ENCODE data around the gene EPB41L5. TPM values are rescaled to one million over a fixed set of nuclear protein-coding genes. Genes with fewer than 3 reads are reported as not detected.

Gene EPB41L5
- total and polyA plus RNA-seq, 10 donors, result 0.97 to 10.5 (median 8.5) TPM

DNA sequence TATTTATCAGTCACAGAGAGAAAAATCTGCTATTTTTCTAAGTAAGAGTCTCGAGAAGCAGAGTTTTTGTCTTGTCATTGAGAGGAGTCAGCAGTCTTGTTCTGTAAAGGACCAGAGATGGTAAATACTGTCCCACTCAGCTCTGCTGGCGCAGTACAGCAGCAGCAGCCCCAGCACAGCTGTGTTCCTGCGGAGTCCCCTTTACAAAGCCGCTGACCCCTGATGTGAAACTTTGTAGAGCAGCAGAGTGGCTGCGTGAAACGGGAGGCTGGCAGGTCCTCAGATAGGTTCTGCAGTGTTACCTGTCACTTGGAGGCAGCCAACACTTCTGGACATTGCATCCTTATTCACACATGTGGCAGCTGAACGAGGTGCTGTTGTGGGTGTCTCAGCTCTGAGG, 165.1 kb downstream of the EPB41L5 start:
- intact Hi-C loops (cut with DNase I; ENCODE audit: low total_unique reads), result loop anchor here (10.0 kb wide), 1 partner anchor 473 kb away; no protein-coding TSS in a partner anchor
- H3K36me3 ChIP-seq, result no peaks in the 10 kb centered on the region
- 62 to 88% (median 85%) methylated on average over 7 of the region's 7 CpGs for WGBS, 5 donors
- H3K4me3 ChIP-seq, result peak overlapping the region in 1 of 8 donors; percentile 73
- no peaks in the 10 kb centered on the region for H3K27me3 ChIP-seq (replicated peaks in 1 of 7)
- peak overlapping the region; percentile 1 to 95 (median 87) for H3K27ac ChIP-seq
- DNase-seq, result peak; percentile 81
- TF ChIP-seq POLR2AphosphoS5 (IDR thresholded peaks at IDR 0.05) (no peak), POLR2A (IDR thresholded peaks at IDR 0.05) (no peak)
- TF ChIP-seq, protein P1, sequence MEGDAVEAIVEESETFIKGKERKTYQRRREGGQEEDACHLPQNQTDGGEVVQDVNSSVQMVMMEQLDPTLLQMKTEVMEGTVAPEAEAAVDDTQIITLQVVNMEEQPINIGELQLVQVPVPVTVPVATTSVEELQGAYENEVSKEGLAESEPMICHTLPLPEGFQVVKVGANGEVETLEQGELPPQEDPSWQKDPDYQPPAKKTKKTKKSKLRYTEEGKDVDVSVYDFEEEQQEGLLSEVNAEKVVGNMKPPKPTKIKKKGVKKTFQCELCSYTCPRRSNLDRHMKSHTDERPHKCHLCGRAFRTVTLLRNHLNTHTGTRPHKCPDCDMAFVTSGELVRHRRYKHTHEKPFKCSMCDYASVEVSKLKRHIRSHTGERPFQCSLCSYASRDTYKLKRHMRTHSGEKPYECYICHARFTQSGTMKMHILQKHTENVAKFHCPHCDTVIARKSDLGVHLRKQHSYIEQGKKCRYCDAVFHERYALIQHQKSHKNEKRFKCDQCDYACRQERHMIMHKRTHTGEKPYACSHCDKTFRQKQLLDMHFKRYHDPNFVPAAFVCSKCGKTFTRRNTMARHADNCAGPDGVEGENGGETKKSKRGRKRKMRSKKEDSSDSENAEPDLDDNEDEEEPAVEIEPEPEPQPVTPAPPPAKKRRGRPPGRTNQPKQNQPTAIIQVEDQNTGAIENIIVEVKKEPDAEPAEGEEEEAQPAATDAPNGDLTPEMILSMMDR (IDR thresholded peaks at IDR 0.05 in 8 of 11, conservative IDR thresholded peaks at IDR 0.05 in 3 of 11), result no peak
- peaks cover 13 to 77% (median 32%) of the 10 kb centered on the region in 6 donors for H3K4me1 ChIP-seq
- H3K9me3 ChIP-seq, result no peaks in the 10 kb centered on the region

DNA sequence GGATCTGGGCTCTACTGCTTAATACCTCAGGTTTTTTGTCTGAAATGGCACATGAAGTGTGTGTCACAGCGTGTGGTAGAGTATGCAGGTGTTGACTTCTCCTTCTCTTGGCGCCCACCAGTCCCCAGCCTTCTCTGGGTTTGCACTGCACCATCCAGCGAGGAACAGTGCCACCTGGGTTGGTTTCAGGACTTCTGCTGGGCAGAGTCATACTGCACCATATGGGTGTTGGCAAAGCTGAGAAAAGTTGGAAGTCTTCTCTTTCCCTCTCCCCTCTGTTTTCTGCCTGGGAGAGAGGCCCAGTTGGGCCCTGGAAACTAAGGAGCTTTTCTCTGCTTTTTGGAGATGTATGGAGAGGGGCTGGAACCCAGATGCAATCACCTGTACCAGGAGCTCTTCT, 166.5 kb downstream of the EPB41L5 start:
- Histone ChIP-seq H3K27ac (no peak overlapping the region), H3K4me3 (no peak overlapping the region)
- 95 to 100% (median 97%) methylated on average over 3 of the region's 3 CpGs for WGBS, 5 donors

DNA sequence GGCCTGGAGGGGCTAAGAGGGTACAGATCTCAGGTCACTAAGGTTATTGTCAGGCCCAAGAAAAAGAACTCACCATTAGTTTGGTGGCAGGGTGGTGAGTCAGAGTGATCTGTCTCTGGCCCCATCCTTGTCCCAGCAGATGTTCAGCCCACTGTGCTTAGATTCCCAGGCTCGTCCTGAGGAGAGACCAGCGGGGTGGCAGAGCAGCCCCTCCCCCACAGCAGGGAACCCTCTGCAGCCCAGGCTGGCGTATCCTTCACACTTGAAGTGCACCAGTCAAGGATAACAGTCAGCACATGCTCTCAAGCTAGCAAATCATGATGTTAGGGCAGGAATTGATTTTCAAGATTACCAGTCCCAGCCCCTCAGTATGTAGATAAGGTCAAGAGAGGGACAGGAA, 167.2 kb downstream of the EPB41L5 start:
- Histone ChIP-seq H3K9me3 (no peaks in the 10 kb centered on the region), H3K4me1 (peaks cover 13 to 72% (median 27%) of the 10 kb centered on the region in 6 donors), H3K4me3 (no peak overlapping the region), H3K27ac (peak overlapping the region in 1 of 8 donors; percentile 6), H3K27me3 (replicated peaks in 1 of 7) (no peaks in the 10 kb centered on the region), H3K36me3 (no peaks in the 10 kb centered on the region)
- intact Hi-C loops (cut with DNase I; ENCODE audit: low total_unique reads), result no loop called here
- WGBS, 5 donors, result 91 to 96% (median 94%) methylated on average over 3 of the region's 3 CpGs
- no peak for DNase-seq
- TF ChIP-seq POLR2AphosphoS5 (IDR thresholded peaks at IDR 0.05), result no peak
- TF ChIP-seq POLR2A (IDR thresholded peaks at IDR 0.05), result no peak
- TF ChIP-seq, protein P1 (IDR thresholded peaks at IDR 0.05 in 8 of 11, conservative IDR thresholded peaks at IDR 0.05 in 3 of 11), result no peak

More for the DNA sequence above, 166.5 kb downstream of the EPB41L5 start:
- Histone ChIP-seq H3K4me1 (peaks cover 13 to 77% (median 32%) of the 10 kb centered on the region in 6 donors), H3K9me3 (no peaks in the 10 kb centered on the region), H3K36me3 (no peaks in the 10 kb centered on the region), H3K27me3 (replicated peaks in 1 of 7) (no peaks in the 10 kb centered on the region)
- DNase-seq, result no peak
- TF ChIP-seq POLR2AphosphoS5 (IDR thresholded peaks at IDR 0.05) (no peak), POLR2A (IDR thresholded peaks at IDR 0.05) (no peak)
- TF ChIP-seq, protein P1 (IDR thresholded peaks at IDR 0.05 in 8 of 11, conservative IDR thresholded peaks at IDR 0.05 in 3 of 11), result no peak
- intact Hi-C loops (cut with DNase I; ENCODE audit: low total_unique reads), result loop anchor here (10.0 kb wide), 1 partner anchor 475 kb away; no protein-coding TSS in a partner anchor

DNA sequence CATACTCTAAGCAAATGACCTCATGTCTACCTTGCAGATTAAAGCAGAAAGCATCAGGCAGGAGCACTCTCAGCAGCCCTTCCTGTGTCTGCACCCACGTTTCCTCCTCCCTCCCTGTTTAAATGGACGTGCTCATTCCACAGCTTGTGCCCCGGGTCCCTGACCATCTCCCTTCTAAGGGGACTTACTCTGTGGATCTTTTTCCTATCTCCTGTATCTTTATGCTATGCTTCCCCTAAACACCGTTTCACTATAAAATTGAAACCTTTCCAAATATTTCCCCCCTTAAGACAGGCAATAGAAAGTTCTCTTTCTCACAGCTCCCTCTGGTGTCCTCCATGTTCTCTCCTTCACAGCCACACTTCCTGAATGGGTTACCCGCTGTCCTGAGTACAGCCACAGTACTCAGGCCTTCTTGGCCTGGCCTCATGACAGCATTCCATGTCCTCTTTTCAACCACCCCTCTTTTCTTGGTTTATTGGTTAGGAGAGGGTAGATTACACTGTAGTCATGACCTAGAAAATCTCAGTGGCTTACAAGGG, 169.2 kb downstream of the EPB41L5 start:
- Histone ChIP-seq H3K27ac (peak overlapping the region in 4 of 8 donors; percentile 19 to 35 (median 26)), H3K4me1 (peaks cover 7 to 52% (median 14%) of the 10 kb centered on the region in 6 donors), H3K4me3 (peak overlapping the region in 1 of 8 donors; percentile 23), H3K36me3 (no peaks in the 10 kb centered on the region), H3K27me3 (replicated peaks in 1 of 7) (no peaks in the 10 kb centered on the region), H3K9me3 (no peaks in the 10 kb centered on the region)
- intact Hi-C loops (cut with DNase I; ENCODE audit: low total_unique reads), result no loop called here
- TF ChIP-seq POLR2A (IDR thresholded peaks at IDR 0.05), result no peak
- TF ChIP-seq, protein P1 (IDR thresholded peaks at IDR 0.05 in 8 of 11, conservative IDR thresholded peaks at IDR 0.05 in 3 of 11), result no peak
- TF ChIP-seq POLR2AphosphoS5 (IDR thresholded peaks at IDR 0.05), result no peak
- 15 to 28% (median 22%) methylated on average over 5 of the region's 5 CpGs for WGBS, 5 donors
- DNase-seq, result no peak

All from spleen (tissue), 11 donors.